ENCODE results near the gene TANGO2.
A peak's percentile ranks its signal among the peaks of the same experiment; 100 is the strongest.

TANGO2 gene

DNA sequence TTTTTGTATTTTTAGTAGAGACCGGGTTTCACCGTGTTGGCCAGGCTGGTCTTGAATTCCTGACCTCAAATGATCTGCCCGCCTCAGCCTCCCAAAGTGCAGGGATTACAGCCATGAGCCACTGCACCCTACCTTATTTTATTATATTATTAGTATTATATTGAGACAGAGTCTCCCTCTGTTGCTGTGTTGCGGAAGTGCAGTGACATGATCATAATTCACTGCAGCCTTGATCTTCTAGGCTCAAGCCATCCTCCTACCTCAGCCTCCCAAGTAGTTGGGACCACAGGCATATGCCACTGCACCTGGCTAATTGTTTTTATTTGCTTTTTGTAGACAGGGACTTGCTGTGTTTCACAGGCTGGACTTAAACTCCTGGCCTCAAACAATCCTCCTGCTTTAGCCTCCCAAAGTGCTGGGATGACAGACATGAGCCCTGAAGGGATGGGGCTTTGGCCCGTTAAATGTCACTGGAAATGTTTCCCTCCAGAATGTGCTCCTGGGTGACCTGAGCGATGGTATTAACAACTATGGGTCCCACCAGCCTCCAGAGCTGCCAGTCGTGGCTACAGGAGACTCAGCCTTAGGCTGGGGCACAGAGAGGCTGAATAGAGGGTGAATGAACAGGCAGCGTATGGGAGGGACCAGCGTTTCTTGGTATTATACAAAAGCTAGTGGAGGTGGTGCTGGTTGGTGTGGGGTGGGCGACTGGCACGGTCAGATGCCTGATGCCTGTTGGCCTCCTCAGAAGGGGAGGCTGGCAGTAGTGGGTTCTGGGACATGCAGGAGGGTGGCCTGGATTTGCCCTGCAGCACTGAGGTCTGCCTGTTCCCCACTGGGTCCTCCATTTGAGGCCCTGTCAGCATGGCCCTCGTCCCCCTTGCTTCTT is 7.3 kb downstream of the TANGO2 start:
- no peak for DNase-seq

DNA sequence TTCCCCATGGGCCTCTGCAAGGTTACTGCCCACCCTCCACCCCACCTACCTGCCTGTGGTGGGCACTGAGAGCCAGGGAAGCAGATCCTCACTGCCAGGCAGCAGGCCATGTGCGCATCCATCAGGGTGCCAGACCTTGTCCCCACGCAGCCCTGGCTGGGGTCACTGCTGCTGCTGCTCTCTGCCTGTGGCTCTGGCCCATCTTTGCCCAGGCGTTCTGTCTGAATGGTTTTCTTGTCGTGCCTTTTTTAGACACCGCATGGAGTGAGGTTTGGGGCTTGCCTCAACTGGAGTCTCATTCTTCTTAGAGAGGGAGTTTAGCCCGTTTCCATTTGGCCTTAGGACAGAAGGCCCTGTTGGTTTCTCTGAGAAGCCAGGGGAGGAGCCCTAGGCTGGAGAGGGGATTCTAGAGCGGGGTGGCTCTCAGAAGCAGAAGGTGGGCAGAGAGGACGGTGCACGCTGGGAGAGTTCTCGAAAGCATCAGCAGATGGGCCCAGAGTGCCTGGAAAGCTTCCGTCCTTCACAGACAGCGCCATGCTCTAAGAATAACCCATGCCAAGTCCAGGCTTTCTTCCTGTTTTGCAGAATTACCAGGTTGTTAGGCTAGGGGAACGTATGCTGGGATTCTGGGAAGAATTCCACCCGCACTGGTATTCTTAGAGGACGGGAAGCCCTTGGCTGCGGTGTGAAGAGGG is 8.1 kb downstream of the TANGO2 start:
- no peak for DNase-seq

DNA sequence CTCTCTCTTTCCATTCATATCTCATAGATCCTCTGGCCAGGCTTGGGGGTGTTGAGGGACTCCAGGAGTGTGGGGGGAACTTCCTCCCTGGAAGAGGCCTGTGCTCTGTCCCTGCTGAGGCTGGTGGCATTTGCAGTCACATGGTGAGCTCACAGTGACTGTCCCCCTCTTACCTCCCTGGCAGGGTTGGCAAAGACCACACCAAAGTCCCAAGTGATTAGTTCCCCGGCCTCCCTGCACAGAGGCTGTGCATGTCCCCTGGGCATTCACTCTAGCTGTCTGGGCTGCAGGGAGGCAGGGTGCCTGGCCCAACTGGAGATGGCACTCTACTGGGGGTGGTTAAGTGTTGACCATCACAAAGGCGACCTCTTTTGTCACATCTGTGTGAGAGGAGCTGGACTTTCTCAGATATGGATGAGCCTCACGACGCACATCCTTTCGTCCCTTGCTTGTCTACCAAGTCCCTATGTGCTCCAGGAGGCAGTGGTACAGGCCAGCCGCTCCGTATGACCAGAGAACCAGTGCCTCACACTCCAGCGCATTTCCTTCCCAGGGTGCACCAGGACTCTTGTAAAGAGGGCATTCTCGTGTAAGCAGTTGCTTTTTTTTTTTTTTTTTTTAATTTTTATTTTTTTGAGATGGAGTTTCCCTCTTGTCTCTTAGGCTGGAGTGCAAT is 8.8 kb downstream of the TANGO2 start:
- no peak for DNase-seq

DNA sequence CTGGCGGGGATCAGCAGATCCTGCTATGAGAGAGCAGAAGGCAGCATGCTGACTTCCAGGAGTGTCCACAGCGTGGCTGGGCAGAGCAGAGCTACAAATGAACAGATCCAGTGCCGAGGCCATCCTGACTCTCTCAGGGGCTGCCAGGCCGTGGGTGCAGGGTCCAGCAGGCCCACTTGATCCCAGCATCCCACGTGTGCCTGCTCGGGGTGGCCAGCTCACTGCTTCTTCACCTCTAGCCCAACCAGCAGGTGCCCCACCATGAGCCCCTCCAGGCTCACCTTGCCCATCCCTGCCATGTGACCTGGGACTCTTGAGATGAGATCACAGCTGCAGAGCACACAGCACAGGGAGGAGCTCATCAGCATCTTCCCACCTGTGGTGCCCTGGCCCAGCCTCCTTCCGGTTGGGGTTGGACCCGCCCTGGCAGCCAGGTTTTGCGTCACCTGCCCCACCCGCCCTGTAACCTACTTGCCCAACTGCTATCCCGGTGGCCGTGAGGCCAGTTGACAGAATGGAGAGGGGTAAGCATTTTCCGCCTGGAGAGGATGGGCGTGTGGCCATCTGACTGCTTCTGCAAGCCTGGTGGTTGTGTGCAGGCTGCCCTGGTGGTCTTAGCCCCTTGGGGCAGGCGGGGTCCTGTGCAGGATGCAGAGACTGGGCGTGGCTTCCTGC is 11.0 kb downstream of the TANGO2 start:
- peak; percentile 1 for DNase-seq

DNA sequence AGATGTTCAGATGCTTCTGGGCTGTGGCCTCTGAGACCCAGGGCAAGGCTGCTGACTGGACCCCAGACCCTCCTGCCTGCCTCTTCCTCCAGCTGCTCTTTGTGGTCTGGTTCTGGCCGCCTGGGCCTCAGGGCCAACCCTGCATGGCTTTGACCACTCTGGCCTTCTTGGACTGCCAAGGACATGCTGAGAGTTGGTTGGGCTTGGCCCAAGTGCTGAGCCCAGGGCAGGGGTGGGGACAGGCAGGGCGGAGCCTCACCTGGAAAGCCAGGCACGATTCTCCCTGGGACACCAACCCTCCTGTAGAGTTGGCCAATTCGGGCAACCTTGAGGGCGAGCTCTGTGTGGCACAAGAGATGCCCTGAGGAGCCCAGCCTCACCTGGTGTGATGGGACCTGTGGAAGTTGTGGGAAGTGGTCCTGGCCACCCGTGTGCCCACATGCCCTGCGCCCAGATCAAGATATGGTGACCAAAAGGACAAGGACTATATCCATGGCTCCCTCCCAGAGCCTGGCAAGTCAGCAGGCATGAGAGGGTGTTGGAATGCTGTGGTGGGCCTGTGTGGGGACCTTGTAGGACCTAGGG is 11.6 kb downstream of the TANGO2 start:
- DNase-seq: no peak

DNA sequence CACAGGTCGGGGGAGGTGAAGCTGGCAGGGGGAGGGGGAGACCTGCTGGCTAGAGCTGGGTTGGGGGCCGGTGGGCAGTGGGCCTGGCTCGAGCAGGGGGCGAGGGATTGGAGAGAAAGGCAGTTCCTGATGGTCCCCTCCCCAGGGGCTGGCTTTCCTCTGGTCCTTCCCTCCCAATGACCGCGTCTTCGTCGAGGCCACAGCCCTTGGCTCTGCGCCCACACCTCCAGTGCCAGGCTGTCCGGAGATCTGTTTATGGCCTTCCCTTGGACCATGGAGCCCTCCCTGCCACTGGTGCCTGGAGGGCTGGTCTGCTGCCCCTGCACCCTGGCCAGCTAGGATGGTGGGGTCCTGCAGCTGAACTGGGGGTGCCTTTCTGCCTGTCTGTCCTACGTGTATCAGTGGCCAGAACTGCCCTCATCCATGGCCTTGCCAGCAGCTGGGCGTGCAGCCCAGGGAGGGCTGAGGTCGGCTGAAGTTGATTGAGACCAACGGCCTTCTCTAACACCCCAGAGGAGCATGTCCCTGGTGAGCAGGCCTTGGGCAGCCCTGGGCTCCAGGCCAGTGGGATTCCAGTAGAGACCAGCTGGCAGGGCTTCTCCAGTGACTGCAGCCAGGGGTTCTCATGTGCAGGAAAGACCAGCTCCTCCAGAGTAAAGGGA is 12.3 kb downstream of the TANGO2 start:
- no peak for DNase-seq

DNA sequence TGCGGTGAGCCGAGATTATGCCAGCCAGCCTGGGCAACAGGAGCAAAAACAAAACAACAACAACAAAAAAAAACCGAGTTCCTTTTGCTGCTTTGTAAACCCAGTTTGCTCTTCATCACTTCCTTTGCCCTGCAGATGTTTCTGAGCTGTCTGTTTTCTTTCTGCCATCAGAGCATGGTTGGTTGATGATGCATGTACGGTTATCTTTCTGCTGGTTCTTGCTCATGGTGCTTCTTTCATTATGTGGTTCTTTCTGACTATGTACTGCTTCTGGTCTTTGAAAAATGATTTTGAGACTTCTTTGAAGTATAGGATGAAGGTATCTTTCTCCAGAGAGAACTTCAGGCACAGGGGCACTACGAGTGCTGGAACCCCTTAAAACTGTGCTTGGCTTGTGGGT is 13.2 kb downstream of the TANGO2 start:
- DNase-seq: no peak

DNA sequence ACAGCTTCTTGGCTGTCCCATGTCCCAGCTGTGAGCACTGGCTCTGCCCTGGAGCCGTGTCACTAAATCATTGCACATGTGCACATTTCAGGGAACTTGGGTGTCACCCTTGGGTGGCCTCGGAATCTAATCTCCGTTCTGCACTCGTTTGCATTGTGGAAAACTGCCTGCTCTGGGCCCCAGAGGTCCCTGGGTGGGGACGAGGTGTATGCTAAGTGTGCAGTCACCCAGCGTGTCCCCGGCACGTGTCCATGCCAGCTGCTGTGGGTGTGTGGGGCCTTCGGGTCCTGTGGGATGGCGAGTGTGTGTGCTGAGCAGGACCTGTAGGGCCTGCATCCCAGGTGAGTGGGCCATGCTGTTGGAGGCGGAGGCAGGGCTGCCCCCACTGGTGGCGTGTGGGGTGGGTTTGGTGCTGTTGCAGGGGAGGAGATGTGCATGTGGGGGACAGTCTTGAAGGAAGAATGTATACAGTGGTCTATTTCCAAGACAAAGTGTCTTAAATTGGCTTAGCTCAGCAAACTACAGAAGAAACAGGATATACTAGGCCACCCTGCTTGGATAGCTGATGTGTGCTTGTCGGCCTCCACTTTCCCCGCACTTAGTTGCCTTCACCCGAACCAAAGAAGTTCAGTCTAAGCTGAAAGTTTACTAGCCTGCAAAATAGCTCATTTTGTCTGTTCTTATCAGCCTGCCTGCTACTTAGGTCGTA is 14.6 kb downstream of the TANGO2 start:
- no peak for DNase-seq

DNA sequence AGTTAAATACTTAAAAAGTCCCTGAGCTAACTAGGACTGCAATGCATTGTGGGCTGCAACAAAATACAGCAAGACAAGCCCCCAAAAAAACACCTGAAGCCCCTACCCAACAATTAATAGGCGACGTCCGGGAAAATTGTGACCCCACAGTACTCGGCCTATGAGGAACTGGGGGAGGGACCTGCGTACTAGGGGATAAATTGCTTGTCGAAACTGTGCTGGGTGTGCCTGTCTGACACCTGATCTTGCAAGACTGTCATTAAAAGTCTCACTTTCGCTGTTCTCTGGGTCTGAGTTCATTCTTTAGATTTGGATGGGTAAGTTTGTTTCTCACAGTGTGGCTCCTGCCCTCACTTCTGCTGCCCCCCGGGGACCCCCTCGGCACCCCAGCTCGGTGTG is 15.2 kb downstream of the TANGO2 start:
- no peak for DNase-seq

DNA sequence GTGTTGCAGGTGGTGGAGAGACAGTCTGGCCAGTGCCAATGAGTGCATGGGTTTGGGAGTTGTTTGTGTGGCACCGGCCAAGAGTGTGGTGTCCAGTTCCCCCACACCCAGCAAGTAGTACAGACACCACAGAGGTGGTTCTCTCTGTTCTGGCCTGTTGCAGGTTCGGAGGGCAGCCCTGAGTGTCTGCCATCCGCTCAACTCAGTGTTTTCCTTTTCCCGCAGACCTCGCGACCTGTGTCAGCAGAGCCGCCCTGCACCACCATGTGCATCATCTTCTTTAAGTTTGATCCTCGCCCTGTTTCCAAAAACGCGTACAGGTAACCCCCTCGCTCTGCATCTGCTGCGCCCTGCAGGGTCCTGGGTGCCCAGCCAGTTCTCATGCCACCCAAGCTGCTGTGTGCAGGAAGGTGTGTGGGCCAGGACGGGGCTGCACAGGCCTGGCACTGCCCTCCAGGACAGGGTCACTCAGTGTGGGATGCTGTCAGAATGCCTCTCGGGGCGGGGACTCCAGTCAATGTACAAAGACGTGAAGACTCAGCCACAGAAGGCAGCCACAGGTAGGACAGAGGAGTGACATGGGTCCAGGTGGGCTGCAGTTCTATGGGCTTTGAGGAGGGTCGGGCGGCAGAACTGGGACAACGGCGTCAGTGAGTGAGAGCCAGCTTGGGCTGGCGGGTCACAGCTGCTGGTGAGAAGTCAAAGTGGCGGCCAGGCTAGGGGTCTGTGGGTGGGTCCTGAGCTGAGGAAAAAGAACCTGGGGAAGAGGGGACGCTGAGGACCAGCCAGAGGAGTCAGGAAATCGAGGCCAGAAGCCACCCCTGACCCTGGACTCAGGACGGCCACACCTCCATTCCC is 15.9 kb downstream of the TANGO2 start:
- no peak for DNase-seq

DNA sequence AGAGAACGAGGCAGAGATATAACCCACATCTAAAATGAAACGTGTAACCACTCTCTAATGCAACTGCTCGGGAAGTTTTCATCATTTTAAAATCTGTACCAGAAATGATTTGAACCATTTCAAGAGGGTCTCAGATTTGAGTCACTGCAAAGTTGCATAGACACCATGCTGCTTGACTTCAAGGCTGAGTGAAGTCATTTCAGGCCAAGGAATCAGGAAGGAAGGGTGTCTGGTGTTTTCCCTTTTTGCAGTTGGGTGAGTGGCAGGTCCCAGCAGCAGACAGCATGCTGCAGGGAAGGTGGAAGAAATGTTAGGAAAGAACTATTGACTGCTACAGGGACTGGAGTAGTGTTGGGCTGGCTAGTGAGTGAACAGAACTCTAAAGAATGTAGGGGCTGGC is 16.5 kb downstream of the TANGO2 start:
- DNase-seq: no peak

DNA sequence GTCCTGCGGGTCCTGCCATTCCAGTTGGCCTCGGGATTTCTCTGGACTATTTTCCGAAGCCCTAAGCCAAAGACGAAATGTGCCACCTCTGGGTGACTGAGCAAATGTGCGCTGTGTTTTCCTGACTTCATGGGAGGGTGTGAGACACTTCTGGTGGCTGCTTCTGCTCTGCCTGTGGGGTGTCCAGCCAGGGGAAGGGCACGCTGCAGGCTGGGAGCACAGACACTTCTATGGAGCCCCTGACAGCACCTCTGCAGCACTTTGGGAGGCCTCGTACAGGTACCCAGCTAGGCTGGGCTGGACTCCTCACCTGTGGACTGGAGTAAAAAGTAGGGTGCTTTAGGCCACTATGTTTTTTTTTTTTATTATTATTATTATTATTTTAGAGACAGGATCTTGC is 17.7 kb downstream of the TANGO2 start:
- no peak for DNase-seq

DNA sequence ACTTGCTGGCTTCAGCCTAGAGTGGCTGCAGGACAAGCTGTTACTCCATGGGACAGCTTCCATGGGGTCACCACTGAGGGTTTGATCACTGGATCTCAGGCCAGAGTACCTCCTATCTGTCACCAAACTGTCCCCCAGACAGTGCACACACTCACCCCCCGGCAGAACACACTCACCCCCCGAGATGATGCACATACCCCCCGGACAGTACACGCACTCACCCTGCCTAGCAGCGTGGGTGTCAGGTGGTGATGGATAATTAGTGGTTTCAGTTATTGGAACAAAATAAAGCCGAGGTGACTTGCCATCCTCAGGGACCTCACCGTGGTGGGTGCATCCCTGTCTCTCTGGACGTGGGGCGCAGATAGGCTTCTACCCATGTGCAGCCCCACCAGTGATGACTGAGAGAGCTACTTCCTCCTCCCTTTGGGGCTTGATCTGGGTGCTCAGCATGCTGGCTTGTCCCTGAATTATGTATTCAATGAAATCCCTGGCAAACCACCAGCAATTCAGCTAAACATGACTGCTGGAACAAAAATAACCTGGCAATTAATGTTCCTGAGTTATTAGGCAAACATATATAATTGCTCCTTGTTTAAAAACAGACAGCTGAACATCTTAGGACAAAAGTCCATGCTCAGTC is 18.9 kb downstream of the TANGO2 start:
- DNase-seq: no peak

DNA sequence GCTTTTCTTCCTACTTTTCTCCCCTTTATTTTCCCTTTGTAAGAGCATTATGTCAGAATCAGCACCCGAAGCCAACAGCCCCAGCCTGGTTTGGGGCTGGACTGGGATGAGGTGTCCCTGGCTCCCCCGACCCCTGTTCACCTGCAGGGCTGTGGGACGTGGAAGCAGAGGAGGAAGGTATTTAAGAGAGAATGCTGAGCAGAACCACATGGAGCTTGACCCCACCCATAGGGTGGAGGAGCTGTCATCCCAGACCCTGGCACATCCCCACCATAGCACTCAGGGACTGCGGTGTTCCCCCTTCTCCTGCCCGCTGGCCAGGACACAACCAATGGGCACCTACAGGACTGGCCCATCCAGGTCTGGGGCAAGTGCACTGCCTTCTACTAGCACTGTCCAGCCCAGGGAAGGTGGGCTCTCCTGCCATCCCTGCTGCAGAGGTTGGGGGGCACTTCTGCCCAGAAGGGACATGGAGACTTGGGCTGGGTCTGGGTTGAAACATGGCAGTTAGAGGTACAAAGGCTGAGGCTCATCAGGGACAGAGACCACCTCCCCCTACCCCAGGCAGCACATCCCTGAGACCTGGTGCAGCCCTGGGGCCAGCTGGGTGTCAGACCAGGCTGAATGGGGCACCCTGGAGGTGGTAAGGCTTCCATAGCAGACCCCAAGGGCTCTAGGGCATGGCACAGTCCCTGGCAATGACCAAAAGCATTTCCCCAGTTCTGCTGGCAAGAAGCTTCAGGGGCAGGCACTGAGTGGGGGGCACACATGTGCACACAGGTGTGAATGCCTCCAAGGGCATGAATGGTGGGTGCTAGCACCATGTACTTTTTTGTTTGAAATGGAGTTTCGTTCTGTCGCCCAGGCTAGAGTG is 19.7 kb downstream of the TANGO2 start:
- no peak for DNase-seq

DNA sequence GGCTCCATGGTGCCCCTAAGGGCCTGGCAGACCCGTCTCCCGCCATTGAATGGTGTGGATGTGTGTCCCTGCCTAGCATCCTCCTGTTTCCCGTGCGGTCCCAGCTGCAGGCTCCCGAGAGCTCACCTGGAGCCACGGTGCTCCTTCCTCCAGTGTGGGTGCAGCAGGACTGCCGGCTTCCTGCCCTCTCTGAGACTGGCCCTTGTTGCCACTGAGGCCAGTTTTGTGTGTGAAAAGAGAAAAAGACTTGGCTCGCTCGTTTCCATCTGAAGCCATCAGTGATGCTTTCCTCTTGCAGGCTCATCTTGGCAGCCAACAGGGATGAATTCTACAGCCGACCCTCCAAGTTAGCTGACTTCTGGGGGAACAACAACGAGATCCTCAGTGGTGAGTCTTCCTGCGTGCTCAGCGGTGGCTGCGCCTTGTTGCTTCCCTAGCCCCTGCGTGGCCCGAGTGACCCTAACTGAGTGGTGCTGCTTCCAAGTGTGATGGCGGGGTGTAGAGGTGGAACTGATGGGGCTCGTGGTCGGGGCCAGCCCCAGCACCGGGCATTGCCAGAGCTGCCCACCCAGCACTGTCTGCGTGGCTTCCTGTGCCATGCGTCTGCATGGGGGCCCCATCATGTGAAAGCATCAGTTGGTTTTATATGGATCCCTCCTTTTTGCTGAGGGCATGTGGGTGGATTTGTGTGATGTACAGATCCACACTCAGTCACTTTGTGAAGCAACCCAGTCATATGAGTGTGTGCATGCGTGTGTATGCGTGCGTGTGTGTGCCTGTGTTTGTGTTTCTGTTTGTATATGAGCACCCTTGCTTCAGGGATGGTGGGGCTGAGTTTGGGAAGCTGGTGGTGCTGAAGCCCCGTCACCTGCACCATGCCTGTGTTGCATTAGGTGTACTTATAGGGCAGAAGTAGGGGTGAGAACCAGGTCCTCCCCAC is 22.4 kb downstream of the TANGO2 start:
- no peak for DNase-seq

DNA sequence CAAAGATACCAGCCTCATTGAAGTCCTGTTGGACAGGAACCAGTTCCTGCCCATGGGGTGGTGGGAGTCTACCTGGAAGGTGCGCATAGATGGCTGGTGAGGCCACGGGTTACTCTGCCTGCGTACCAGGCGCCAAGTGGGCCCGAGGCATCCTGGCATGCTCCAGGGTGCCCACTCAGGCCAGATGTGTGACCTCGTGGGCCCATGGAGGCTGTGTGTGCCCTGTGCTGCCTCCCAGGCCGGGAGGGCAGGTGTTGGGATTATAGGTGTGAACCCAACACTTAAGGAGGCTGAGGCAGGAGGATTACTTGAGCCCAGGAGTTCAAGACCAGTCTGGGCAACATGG is 23.1 kb downstream of the TANGO2 start:
- DNase-seq: no peak

DNA sequence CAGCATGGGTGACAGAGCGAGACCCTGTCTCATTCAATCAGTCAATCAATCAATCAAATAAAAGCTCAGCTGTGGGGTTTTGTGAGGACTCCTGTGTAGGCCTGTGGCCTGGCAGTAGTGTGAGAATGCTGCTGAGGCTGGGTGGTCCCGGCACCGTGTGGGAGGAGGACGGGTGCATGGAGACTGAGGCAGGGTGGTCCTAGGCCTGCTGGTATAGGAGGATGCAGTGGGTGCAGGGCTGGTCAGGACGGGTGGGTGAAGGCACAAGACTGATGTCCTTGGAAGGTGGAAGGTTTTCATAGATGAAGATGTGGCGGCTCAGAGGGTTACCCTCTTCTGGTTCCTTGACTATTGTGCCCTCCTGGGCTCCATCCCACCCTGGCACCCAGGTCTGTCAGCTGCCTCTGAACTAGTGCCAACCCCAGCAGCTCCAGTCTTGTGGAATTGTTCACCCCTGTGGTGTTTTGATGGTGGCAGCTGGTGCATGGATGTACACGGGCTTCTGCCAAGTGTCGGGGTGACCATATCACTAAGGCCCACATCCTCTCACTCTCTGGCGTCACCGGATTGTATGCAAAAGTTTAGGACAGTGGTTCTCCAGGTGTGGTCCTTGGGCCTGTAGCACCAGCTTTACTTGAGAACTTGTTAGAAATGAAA is 23.7 kb downstream of the TANGO2 start:
- DNase-seq: no peak

DNA sequence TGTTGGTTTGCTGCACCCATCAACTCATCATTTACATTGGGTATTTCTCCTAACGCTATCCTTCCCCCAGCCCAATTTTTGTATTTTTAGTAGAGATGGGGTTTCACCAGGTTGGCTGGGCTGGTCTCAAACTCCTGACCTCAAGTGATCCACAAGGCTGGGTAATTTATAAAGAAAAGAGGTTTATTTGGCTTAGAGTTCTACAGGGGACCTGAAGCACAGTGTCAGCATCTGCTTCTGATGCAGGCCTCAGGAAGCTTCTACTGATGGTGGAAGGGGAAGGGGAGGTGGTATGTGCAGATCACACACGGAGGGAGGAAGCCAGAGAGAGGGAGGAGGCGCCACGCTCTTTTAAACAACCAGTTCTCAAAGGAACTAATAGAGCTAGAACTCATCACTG is 25.8 kb downstream of the TANGO2 start:
- DNase-seq: no peak
